ENCODE results near the gene GPN3.
"Not testable (repeated sequence)": the region's sequence is repeated elsewhere in the genome, so short reads cannot be mapped to it uniquely, and the experiment has no call there.

DNA sequence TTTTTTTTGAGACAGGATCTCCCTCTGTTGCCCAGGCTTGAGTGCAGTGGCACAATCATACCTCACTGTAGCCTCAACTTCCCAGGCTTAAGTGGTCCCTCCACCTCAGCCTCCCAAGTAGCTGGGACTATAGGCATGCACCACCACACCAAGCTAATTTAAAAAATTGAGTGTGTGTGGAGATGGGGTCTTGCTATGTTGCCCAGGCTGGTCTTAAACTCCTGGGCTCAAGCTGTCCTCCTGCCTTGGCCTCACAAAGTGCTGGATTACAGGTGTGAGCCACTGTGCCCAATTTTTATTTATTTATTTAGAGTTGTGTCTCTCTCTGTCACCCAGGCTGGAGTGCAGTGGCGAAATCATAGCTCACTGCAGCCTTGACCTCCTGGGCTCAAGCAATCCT is 47.4 kb downstream of the GPN3 start:
- TF ChIP-seq, protein P1, sequence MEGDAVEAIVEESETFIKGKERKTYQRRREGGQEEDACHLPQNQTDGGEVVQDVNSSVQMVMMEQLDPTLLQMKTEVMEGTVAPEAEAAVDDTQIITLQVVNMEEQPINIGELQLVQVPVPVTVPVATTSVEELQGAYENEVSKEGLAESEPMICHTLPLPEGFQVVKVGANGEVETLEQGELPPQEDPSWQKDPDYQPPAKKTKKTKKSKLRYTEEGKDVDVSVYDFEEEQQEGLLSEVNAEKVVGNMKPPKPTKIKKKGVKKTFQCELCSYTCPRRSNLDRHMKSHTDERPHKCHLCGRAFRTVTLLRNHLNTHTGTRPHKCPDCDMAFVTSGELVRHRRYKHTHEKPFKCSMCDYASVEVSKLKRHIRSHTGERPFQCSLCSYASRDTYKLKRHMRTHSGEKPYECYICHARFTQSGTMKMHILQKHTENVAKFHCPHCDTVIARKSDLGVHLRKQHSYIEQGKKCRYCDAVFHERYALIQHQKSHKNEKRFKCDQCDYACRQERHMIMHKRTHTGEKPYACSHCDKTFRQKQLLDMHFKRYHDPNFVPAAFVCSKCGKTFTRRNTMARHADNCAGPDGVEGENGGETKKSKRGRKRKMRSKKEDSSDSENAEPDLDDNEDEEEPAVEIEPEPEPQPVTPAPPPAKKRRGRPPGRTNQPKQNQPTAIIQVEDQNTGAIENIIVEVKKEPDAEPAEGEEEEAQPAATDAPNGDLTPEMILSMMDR (IDR thresholded peaks at IDR 0.05), result not testable (repeated sequence)
- not testable (repeated sequence) for TF ChIP-seq EP300 (IDR thresholded peaks at IDR 0.05)

All from ovary (tissue), 3 donors.